ENCODE data around the gene ZNF521. TPM values are rescaled to one million over a fixed set of nuclear protein-coding genes. Genes with fewer than 3 reads are reported as not detected.

ZNF521 gene
- total RNA-seq, 2 donors from 2014 or later: 12.7 to 41.5 TPM

DNA sequence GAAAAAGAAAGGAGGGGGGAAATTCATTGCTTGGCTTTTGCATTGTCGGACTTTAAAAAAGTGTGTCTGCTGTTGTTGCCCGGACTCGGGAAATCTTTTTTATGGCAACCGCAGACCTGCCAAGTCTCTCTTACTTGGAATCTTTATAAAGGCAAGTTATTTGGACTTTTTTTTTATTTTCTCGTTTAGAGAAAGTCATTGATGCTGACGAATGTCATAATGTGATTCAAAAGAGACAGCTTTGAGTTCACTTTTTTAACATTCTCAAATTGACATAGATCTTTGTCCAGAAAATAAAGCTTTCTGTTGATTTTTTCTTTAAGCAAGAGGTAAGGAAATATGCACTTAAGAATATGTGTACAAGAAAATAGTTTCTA lies 651 bp upstream of the ZNF521 start:
- Histone ChIP-seq H3K4me1 (replicated peaks) (no peaks in the 10 kb centered on the region), H3K36me3 (no peaks in the 10 kb centered on the region), H3K9me3 (no peaks in the 10 kb centered on the region), H3K27me3 (replicated peaks; ENCODE audit: insufficient read depth) (no peaks in the 10 kb centered on the region), H3K27ac (no peak overlapping the region), H3K4me3 (peak overlapping the region in 1 of 2 donors; percentile 21)
- TF ChIP-seq CTCF (IDR thresholded peaks at IDR 0.05) (no peak), POLR2A (IDR thresholded peaks at IDR 0.05) (no peak), POLR2AphosphoS5 (IDR thresholded peaks at IDR 0.05) (no peak)
- DNase-seq (ENCODE audit: low spot score): no peak
- intact Hi-C loops (cut with DNase I): loop anchor here (5.0 to 10.0 kb wide), 2 partner anchors 102 to 475 kb away; no protein-coding TSS in a partner anchor
- 2% methylated on average over 6 of the region's 6 CpGs for WGBS

- no peak for DNase-seq (ENCODE audit: low spot score)
- H3K9me3 ChIP-seq: no peaks in the 10 kb centered on the region
- no peaks in the 10 kb centered on the region for H3K27me3 ChIP-seq (replicated peaks; ENCODE audit: insufficient read depth)
- WGBS: under 1% methylated on average over 20 of the region's 20 CpGs
- H3K4me1 ChIP-seq (replicated peaks): no peaks in the 10 kb centered on the region
- intact Hi-C loops (cut with DNase I): loop anchor here (5.0 to 10.0 kb wide), 2 partner anchors 103 to 474 kb away; no protein-coding TSS in a partner anchor
- H3K27ac ChIP-seq: peak overlapping the region; percentile 66 to 70
- peak overlapping the region; percentile 43 to 55 for H3K4me3 ChIP-seq
- TF ChIP-seq CTCF (IDR thresholded peaks at IDR 0.05): no peak
- TF ChIP-seq POLR2AphosphoS5 (IDR thresholded peaks at IDR 0.05): no peak
- no peak for TF ChIP-seq POLR2A (IDR thresholded peaks at IDR 0.05)
- no peaks in the 10 kb centered on the region for H3K36me3 ChIP-seq
Observed at GRCh38 chr18:25351280-25351775, 638 bp downstream of the ZNF521 start.

GRCh38 chr18:25350489-25351251 lies 1.3 kb downstream of the ZNF521 start:
- Histone ChIP-seq H3K27me3 (replicated peaks; ENCODE audit: insufficient read depth) (no peaks in the 10 kb centered on the region), H3K27ac (peak overlapping the region; percentile 50 to 58), H3K9me3 (no peaks in the 10 kb centered on the region), H3K4me3 (peak overlapping the region; percentile 43 to 55), H3K4me1 (replicated peaks) (no peaks in the 10 kb centered on the region), H3K36me3 (no peaks in the 10 kb centered on the region)
- DNase-seq (ENCODE audit: low spot score): no peak
- TF ChIP-seq CTCF (IDR thresholded peaks at IDR 0.05) (no peak), POLR2AphosphoS5 (IDR thresholded peaks at IDR 0.05) (no peak), POLR2A (IDR thresholded peaks at IDR 0.05) (no peak)
- 2% methylated on average over 69 of the region's 76 CpGs for WGBS
- intact Hi-C loops (cut with DNase I): loop anchor here (5.0 to 10.0 kb wide), 2 partner anchors 104 to 473 kb away; no protein-coding TSS in a partner anchor

- no peak for DNase-seq (ENCODE audit: low spot score)
- Histone ChIP-seq H3K27ac (peak overlapping the region; percentile 50 to 58), H3K9me3 (no peaks in the 10 kb centered on the region), H3K4me3 (peak overlapping the region; percentile 43 to 55), H3K27me3 (replicated peaks; ENCODE audit: insufficient read depth) (no peaks in the 10 kb centered on the region), H3K4me1 (replicated peaks) (no peaks in the 10 kb centered on the region), H3K36me3 (no peaks in the 10 kb centered on the region)
- WGBS: under 1% methylated on average over 51 of the region's 64 CpGs
- intact Hi-C loops (cut with DNase I): loop anchor here (5.0 to 10.0 kb wide), 3 partner anchors 65 to 473 kb away; no protein-coding TSS in a partner anchor
- TF ChIP-seq CTCF (IDR thresholded peaks at IDR 0.05): no peak
Observed at GRCh38 chr18:25349926-25350487, 2.0 kb downstream of the ZNF521 start.
